ENCODE measurements around the gene FAM234B.

FAM234B gene

GRCh38 chr12:13121568-13121967, 77.4 kb downstream of the FAM234B start:
- no peak for DNase-seq

GRCh38 chr12:13124656-13125505, 80.7 kb downstream of the FAM234B start:
- no peak for DNase-seq

GRCh38 chr12:13125996-13126395, 81.8 kb downstream of the FAM234B start:
- DNase-seq, result no peak

- DNase-seq, result no peak
These were observed 82.3 kb downstream of the FAM234B start for GRCh38 chr12:13126494-13126893.

- DNase-seq, result no peak
These were observed 83.3 kb downstream of the FAM234B start for GRCh38 chr12:13127444-13127843.

GRCh38 chr12:13128291-13128965, 84.2 kb downstream of the FAM234B start:
- DNase-seq, result no peak

GRCh38 chr12:13130981-13131380, 86.8 kb downstream of the FAM234B start:
- DNase-seq, result no peak

All from NCI-H774 (cell line).